Smooth muscle cell (in vitro differentiated cells): Measurements from ENCODE around the gene AUNIP. TPM values are rescaled to one million over a fixed set of nuclear protein-coding genes. Genes with fewer than 3 reads are reported as not detected.

Experiments used
- DNase-seq: peaks from one replicate; lab custom pipeline; 2025; ENCODE audit not compliant: unreplicated experiment; lab: John Stamatoyannopoulos, UW
- H2AFZ ChIP-seq: fragments of 200-600 bp; sonication (generic); 2 replicates; pipeline ENCODE4 v1.6.0; 2016; ENCODE audit warnings: antibody characterized with exemption, low read depth, mild to moderate bottlenecking
- H3F3A ChIP-seq: fragments of 200-600 bp; sonication (generic); 2 replicates; pipeline ENCODE4 v1.6.0; 2017; ENCODE audit warnings: antibody characterized with exemption, low read depth
- H3K27ac ChIP-seq: fragments of 200-600 bp; sonication (generic); 2 replicates; pipeline ENCODE4 v1.5.1; 2016; ENCODE audit warnings: low read depth, mild to moderate bottlenecking
- H3K27me3 ChIP-seq: fragments of 200-600 bp; sonication (generic); 2 replicates; pipeline ENCODE4 v1.6.1; 2016; ENCODE audit warnings: low read depth, mild to moderate bottlenecking
- H3K36me3 ChIP-seq: fragments of 200-600 bp; sonication (generic); 2 replicates; pipeline ENCODE4 v1.5.1; 2016; ENCODE audit warnings: low read depth
- H3K4me1 ChIP-seq: fragments of 200-600 bp; sonication (generic); 2 replicates; pipeline ENCODE4 v1.5.1; 2016; ENCODE audit warnings: low read depth
- H3K4me2 ChIP-seq: fragments of 200-600 bp; sonication (generic); 2 replicates; pipeline ENCODE4 v1.6.0; 2016; ENCODE audit warnings: mild to moderate bottlenecking
- H3K4me3 ChIP-seq: fragments of 200-600 bp; sonication (generic); 2 replicates; pipeline ENCODE4 v1.5.1; 2016; ENCODE audit warnings: mild to moderate bottlenecking
- H3K79me2 ChIP-seq: fragments of 200-600 bp; sonication (generic); 2 replicates; pipeline ENCODE4 v1.6.0; 2016; ENCODE audit warnings: low read depth, mild to moderate bottlenecking
- H3K9ac ChIP-seq: fragments of 200-600 bp; sonication (generic); 2 replicates; pipeline ENCODE4 v1.6.0; 2016; ENCODE audit warnings: low read depth
- H3K9me3 ChIP-seq: fragments of 200-600 bp; sonication (generic); replicated peaks from 2 replicates; pipeline ENCODE4 v1.5.1; 2016; ENCODE audit warnings: low read depth
- H4K20me1 ChIP-seq: fragments of 200-600 bp; sonication (generic); 2 replicates; pipeline ENCODE4 v1.6.0; 2016; ENCODE audit warnings: low read depth
- CTCF ChIP-seq: fragments of 200-600 bp; sonication (generic); IDR thresholded peaks from 2 replicates; pipeline ENCODE4 v1.5.1; 2017; ENCODE audit warnings: borderline replicate concordance, mild to moderate bottlenecking, antibody characterized with exemption; ENCODE audit not compliant: insufficient read depth, poor library complexity, severe bottlenecking
- WGBS: methylation state at CpG from one replicate; pipeline ENCODE4 v1.1.7; 2016; ENCODE audit warnings: low lambda C conversion rate; 5-methylcytosine and 5-hydroxymethylcytosine counted together
- polyA plus RNA-seq: library from polyadenylated mRNA; unstranded; fragments of >200 nt; fragmentation: Nextera tagmentation; extraction: Ambion mirVana; gene quantifications from 2 replicates; pipeline ENCODE4 v1.2.1, GENCODE V29; 2016
- total RNA-seq: library from RNA; depleted of rRNA; stranded (reverse); fragments of >200 nt; gene quantifications from 2 replicates; pipeline ENCODE4 v1.2.3, GENCODE V29; 2014

The AUNIP gene
- total and polyA plus RNA-seq, 2 experiments from 2014 or later, result 0.18 to 1.3 TPM

- Histone ChIP-seq H3K4me1 (peaks cover 18% of the 10 kb centered on the region), H2AFZ (no peak overlapping the region), H3K27ac (no peak overlapping the region), H3K27me3 (no peaks in the 10 kb centered on the region), H4K20me1 (peaks cover 18% of the 10 kb centered on the region), H3K4me2 (no peak overlapping the region), H3K4me3 (no peak overlapping the region), H3F3A (peaks cover 9% of the 10 kb centered on the region), H3K79me2 (peaks cover 13% of the 10 kb centered on the region), H3K9ac (no peak overlapping the region), H3K36me3 (no peaks in the 10 kb centered on the region), H3K9me3 (no peaks in the 10 kb centered on the region)
- WGBS, result 7% methylated on average over 19 of the region's 19 CpGs
- DNase-seq, result peak; percentile 53
- peak; percentile 75 for TF ChIP-seq CTCF
Observed at GRCh38 chr1:25796811-25797458, 62.3 kb downstream of the AUNIP start.

DNA sequence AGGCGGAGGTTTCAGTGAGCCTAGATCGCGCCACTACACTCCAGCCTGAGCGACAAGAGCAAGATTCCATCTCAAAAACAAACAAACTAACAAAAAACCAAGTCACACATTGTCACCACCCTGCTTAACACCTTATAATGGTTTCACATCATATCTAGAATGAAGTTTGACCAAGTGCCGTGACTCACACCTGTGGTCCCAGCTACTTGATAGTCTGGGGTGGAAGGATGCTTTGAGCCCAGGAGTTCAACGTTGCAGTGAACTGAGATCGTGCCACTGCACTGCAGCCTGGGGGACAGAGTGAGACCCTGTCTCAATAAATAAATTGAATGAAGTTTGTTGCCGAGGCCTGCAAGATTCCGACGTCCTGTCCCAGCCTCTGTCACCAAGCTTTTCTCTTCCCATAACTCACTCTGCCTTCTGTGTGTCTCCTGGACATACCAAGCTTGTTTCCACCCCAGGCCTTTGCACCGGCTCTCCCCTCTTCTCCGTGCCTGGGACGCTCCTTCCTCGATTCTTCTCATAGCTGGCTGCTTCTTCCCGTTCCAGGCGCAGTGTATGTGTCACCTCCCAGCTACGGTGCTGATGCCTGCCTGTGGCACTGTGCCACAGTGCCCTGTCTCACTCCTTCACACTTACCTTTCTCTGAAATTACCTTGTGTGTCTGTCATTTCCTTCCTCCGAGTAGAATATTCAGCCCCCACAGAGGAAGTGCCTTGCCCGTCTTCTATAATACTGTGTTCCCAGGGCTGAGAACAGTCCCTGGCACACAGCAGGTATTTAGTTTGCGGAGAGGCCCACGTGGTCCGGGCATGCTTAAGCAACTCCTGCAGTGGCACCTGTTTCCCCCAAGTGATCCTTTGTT is 63.1 kb downstream of the AUNIP start:
- WGBS, result 85% methylated on average over 22 of the region's 22 CpGs
- H3K4me3 ChIP-seq, result no peak overlapping the region
- peaks cover 9% of the 10 kb centered on the region for H3F3A ChIP-seq
- H3K27ac ChIP-seq, result no peak overlapping the region
- H3K27me3 ChIP-seq, result no peaks in the 10 kb centered on the region
- no peaks in the 10 kb centered on the region for H3K9me3 ChIP-seq
- H3K4me2 ChIP-seq, result no peak overlapping the region
- no peak overlapping the region for H2AFZ ChIP-seq
- H3K79me2 ChIP-seq, result peaks cover 6% of the 10 kb centered on the region
- peaks cover 18% of the 10 kb centered on the region for H3K4me1 ChIP-seq
- no peak overlapping the region for H3K9ac ChIP-seq
- H4K20me1 ChIP-seq, result peaks cover 18% of the 10 kb centered on the region
- TF ChIP-seq CTCF, result no peak
- H3K36me3 ChIP-seq, result no peaks in the 10 kb centered on the region
- no peak for DNase-seq

- H3F3A ChIP-seq, result peaks cover 9% of the 10 kb centered on the region
- H3K27me3 ChIP-seq, result no peaks in the 10 kb centered on the region
- H3K4me2 ChIP-seq, result no peak overlapping the region
- no peaks in the 10 kb centered on the region for H3K79me2 ChIP-seq
- no peak overlapping the region for H2AFZ ChIP-seq
- no peaks in the 10 kb centered on the region for H3K9me3 ChIP-seq
- H3K4me3 ChIP-seq, result no peak overlapping the region
- H3K9ac ChIP-seq, result no peak overlapping the region
- WGBS, result 6% methylated on average over 2 of the region's 2 CpGs
- no peak for DNase-seq
- H3K36me3 ChIP-seq, result no peaks in the 10 kb centered on the region
- peaks cover 13% of the 10 kb centered on the region for H3K4me1 ChIP-seq
- peak overlapping the region; percentile 29 for H3K27ac ChIP-seq
- peaks cover 18% of the 10 kb centered on the region for H4K20me1 ChIP-seq
- TF ChIP-seq CTCF, result no peak
Observed at GRCh38 chr1:25795211-25795610, 64.0 kb downstream of the AUNIP start.
